ENCODE data around the gene MT3. TPM values are rescaled to one million over a fixed set of nuclear protein-coding genes. Genes with fewer than 3 reads are reported as not detected.

MT3 gene
- polyA plus RNA-seq, 1 donor: 8.7 TPM

DNA sequence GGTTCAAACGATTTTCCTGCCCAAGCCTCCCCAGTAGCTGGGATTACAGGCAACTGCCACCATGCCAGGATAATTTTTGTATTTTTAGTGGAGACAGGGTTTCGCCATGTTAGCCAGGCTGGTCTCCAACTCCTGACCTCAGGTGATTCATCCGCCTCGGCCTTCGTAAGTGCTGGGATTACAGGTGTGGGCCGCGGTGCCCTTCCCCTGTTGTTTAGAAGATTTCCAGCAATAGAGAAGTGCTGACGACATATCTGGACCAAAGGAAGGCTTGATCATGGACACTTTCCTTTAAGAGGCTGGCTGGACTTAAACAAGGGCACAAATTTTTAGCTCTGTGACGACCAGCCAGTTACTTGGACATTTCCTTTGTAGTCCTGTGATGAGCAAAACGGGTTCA is 41.9 kb downstream of the MT3 start:
- DNase-seq: no peak

GRCh38 chr16:56631832-56632155 is 42.5 kb downstream of the MT3 start:
- no peak for DNase-seq

DNA sequence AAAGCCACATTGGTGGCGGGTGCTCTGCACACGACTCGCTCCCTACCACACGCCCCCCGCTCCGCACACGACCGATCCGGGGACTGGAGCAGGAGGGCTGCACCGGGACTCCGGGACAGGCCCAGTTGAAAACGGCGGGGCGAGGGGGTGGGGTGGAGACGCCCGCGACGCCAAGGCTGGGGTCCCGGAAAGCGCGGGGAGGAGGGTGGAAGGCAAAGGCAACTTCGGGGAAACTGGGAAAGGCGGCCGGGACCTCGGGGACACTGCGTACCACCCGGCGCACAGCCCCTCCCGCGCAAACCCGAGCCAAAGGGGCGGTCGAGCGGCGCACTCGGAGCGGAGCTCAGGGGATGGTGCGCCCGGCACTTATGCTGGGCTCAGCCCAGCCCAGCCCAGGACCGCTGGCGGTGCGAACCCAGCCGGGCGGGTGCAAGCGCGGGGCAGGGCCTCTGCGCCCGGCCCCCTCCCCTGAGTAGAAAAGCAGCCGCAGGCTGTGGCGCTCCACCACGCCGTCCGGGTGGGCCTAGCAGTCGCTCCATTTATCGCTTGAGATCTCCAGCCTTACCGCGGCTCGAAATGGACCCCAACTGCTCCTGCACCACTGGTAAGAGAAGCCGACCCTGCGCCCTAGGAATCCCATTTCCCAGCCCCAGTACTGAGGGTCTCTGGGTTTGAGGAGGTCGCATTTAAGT is 43.0 kb downstream of the MT3 start, which contains the start of gene MT1M:
MT1M (plus strand) TSS at position 504 of the 692 bp plus-strand sequence; CDS start at position 577, 73 bp downstream.
- no peak for DNase-seq

DNA sequence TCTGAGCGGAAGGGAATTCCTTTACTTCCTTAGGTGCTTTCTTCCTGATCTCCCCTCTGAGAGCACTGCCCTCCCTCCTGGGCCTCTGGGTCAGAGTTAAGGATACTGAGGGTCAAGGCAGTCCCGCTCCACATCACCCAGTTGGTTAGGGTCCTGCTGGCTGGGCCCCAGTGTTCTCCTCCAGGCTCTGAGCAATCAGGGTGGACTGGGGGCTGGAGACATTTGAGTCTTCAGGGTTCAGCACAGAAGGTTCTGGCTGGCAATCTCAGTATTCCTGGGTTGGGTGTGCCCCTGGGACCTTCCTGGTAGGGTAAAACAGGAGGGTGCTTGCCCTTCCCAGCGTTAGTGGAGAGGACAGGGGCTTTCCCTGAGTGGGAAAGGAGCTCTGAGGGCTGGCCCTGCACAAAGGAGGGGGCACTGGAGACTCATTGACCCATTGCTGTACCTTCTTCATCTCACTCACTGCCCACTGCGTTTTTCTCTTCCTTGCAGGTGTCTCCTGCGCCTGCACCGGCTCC is 43.6 kb downstream of the MT3 start:
- no peak for DNase-seq

GRCh38 chr16:56633535-56633934 is 44.2 kb downstream of the MT3 start:
- DNase-seq: no peak

GRCh38 chr16:56634715-56635440 is 45.5 kb downstream of the MT3 start:
- DNase-seq: no peak

- DNase-seq: no peak
These were observed 46.2 kb downstream of the MT3 start for GRCh38 chr16:56635441-56635967.

GRCh38 chr16:56636616-56637413 is 47.5 kb downstream of the MT3 start:
- no peak for DNase-seq

GRCh38 chr16:56637814-56638750 is 48.8 kb downstream of the MT3 start, which contains the start of gene MT1A:
Gene MT1A, plus strand, starts transcription at chr16:56638666. Its CDS starts 73 bp downstream, at chr16:56638739.
- DNase-seq: no peak

GRCh38 chr16:56639045-56639444 is 49.7 kb downstream of the MT3 start:
- no peak for DNase-seq

- DNase-seq: no peak
These were observed 50.7 kb downstream of the MT3 start for GRCh38 chr16:56640076-56640475.

Other genes with a start within 250 kb of the MT3 start
- gene AMFR, start 164.0 kb upstream of the MT3 start, polyA plus RNA-seq (ENCODE audit: insufficient read length): 42.9 TPM
- 51.2 TPM for gene NUDT21, start 138.2 kb upstream of the MT3 start, polyA plus RNA-seq (ENCODE audit: insufficient read length)
- 36.5 TPM for gene OGFOD1, start 138.0 kb upstream of the MT3 start, polyA plus RNA-seq (ENCODE audit: insufficient read length)
- gene BBS2, start 69.5 kb upstream of the MT3 start, polyA plus RNA-seq (ENCODE audit: insufficient read length): 42.9 TPM
- gene MT4, start 24.5 kb upstream of the MT3 start, polyA plus RNA-seq (ENCODE audit: insufficient read length): not detected
- gene MT2A, start 19.1 kb downstream of the MT3 start, polyA plus RNA-seq (ENCODE audit: insufficient read length): 26.9 TPM
- gene MT1E, start 36.3 kb downstream of the MT3 start, polyA plus RNA-seq (ENCODE audit: insufficient read length): 21.1 TPM
- gene MT1M, start 43.1 kb downstream of the MT3 start, polyA plus RNA-seq (ENCODE audit: insufficient read length): 1.9 TPM
- not detected for gene MT1A, start 49.1 kb downstream of the MT3 start, polyA plus RNA-seq (ENCODE audit: insufficient read length)
- not detected for gene MT1B, start 62.4 kb downstream of the MT3 start, polyA plus RNA-seq (ENCODE audit: insufficient read length)
- 1.4 TPM for gene MT1F, start 68.4 kb downstream of the MT3 start, polyA plus RNA-seq (ENCODE audit: insufficient read length)
- gene MT1G, start 78.5 kb downstream of the MT3 start, polyA plus RNA-seq (ENCODE audit: insufficient read length): not detected
- not detected for gene MT1H, start 80.3 kb downstream of the MT3 start, polyA plus RNA-seq (ENCODE audit: insufficient read length)
- gene MT1X, start 92.9 kb downstream of the MT3 start, polyA plus RNA-seq (ENCODE audit: insufficient read length): 9.9 TPM
- gene NUP93, start 140.6 kb downstream of the MT3 start, polyA plus RNA-seq (ENCODE audit: insufficient read length): 44.2 TPM

Measured in hindlimb muscle (tissue), 1 donor.